DOHH2 (cell line): ENCODE data around the gene KHDC4.

ENCODE experiments used
- H3F3A ChIP-seq: fragments of 200-600 bp; sonication (generic), shearing (Covaris generic); 2 replicates; pipeline ENCODE4 v1.6.0; 2016; ENCODE audit warnings: antibody characterized with exemption, mild to moderate bottlenecking; ENCODE audit not compliant: control insufficient read depth, insufficient read depth
- H3K27ac ChIP-seq: fragments of 200-600 bp; sonication (generic); 2 replicates; pipeline ENCODE4 v1.5.1; 2014; ENCODE audit warnings: low read depth, mild to moderate bottlenecking, low read length, moderate library complexity
- H3K27me3 ChIP-seq: fragments of 200-600 bp; sonication (generic); 2 replicates; pipeline ENCODE4 v1.6.1; 2014; ENCODE audit warnings: mild to moderate bottlenecking, low read length, mixed read lengths; ENCODE audit not compliant: control insufficient read depth
- H3K36me3 ChIP-seq: fragments of 200-600 bp; sonication (generic); 2 replicates; pipeline ENCODE4 v1.6.1; 2014; ENCODE audit warnings: mild to moderate bottlenecking, low read length, moderate library complexity, mixed read lengths; ENCODE audit not compliant: control insufficient read depth
- H3K4me1 ChIP-seq: fragments of 200-600 bp; sonication (generic); 2 replicates; pipeline ENCODE4 v1.6.1; 2014; ENCODE audit warnings: mild to moderate bottlenecking, low read length, mixed read lengths; ENCODE audit not compliant: control insufficient read depth
- H3K4me2 ChIP-seq: fragments of 200-600 bp; sonication (generic); 2 replicates; pipeline ENCODE4 v1.6.0; 2014; ENCODE audit warnings: mild to moderate bottlenecking, low read length, moderate library complexity
- H3K4me3 ChIP-seq: fragments of 200-600 bp; sonication (generic); 2 replicates; pipeline ENCODE4 v1.5.1; 2014; ENCODE audit warnings: mild to moderate bottlenecking, low read length, mixed read lengths
- H3K79me2 ChIP-seq: fragments of 200-600 bp; sonication (generic); 2 replicates; pipeline ENCODE4 v1.6.1; 2014; ENCODE audit warnings: mild to moderate bottlenecking, low read length, mixed read lengths; ENCODE audit not compliant: control insufficient read depth
- H3K9me2 ChIP-seq: fragments of 200-600 bp; sonication (generic); replicated peaks from 2 replicates; pipeline ENCODE4 v1.6.1; 2014; ENCODE audit warnings: mild to moderate bottlenecking, low read length, mixed read lengths; ENCODE audit not compliant: control insufficient read depth
- H3K9me3 ChIP-seq: fragments of 200-600 bp; sonication (generic); 2 replicates; pipeline ENCODE4 v1.6.1; 2014; ENCODE audit warnings: antibody characterized with exemption, low read length, mixed read lengths; ENCODE audit not compliant: control insufficient read depth, insufficient read depth
- H4K20me1 ChIP-seq: fragments of 200-600 bp; sonication (generic); 2 replicates; pipeline ENCODE4 v1.6.0; 2014; ENCODE audit warnings: low read depth, mild to moderate bottlenecking, antibody characterized with exemption, low read length, moderate library complexity; ENCODE audit not compliant: control insufficient read depth, insufficient read depth
- CTCF ChIP-seq: fragments of 200-600 bp; sonication (generic); IDR thresholded peaks from one replicate; pipeline ENCODE4 v1.5.1; 2014; ENCODE audit warnings: antibody characterized with exemption, mild to moderate bottlenecking, low read depth, low read length; ENCODE audit not compliant: poor library complexity, severe bottlenecking
- EZH2phosphoT487 ChIP-seq: fragments of 200-600 bp; sonication (generic); IDR thresholded peaks from 2 replicates; pipeline ENCODE4 v1.6.1; 2017; ENCODE audit warnings: borderline replicate concordance, mild to moderate bottlenecking, antibody characterized with exemption, low read length, moderate library complexity, mixed read lengths

KHDC4 gene

GRCh38 chr1:155880950-155881349, 53.3 kb downstream of the KHDC4 start:
- TF ChIP-seq CTCF: no peak
- Histone ChIP-seq H3K9me3 (no peaks in the 10 kb centered on the region), H3K4me2 (peak overlapping the region; percentile 37; the same call in 1 of the 2 replicates), H3K79me2 (0 out of 2 replicates have a peak, but pooled peaks cover 6% of the 10 kb centered on the region), H3K4me3 (no peak overlapping the region), H3K4me1 (peaks cover 61% of the 10 kb centered on the region), H3K27ac (peak overlapping the region; percentile 91; the same call in 1 of the 2 replicates), H3K9me2 (no peaks in the 10 kb centered on the region), H4K20me1 (no peaks in the 10 kb centered on the region), H3K27me3 (no peaks in the 10 kb centered on the region), H3F3A (peaks cover 23% of the 10 kb centered on the region), H3K36me3 (peaks cover 35% of the 10 kb centered on the region)

DNA sequence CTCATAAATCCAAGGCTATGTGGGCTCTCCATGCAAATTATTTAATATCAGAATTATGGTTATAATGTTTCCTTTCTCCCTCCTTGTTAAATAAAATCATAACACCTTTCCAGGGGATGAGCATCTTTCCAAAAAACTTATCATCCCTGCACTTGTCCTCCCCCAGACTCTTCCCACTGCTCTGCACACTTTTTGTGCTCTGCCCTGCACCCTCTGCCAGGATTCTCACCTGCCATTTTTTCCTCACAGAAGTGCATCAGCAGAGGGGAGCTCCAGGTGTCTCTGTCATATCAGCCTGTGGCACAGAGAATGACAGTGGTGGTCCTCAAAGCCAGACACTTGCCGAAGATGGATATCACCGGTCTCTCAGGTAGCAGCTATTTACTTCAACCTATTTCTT, 54.0 kb downstream of the KHDC4 start:
- Histone ChIP-seq H3K27ac (no peak overlapping the region), H3K9me3 (no peaks in the 10 kb centered on the region), H3K79me2 (0 out of 2 replicates have a peak, but pooled peaks cover 6% of the 10 kb centered on the region), H3K4me2 (no peak overlapping the region), H3K36me3 (peaks cover 35% of the 10 kb centered on the region), H3K4me1 (peaks cover 59% of the 10 kb centered on the region), H4K20me1 (no peaks in the 10 kb centered on the region), H3K9me2 (no peaks in the 10 kb centered on the region), H3F3A (peaks cover 20% of the 10 kb centered on the region), H3K27me3 (no peaks in the 10 kb centered on the region), H3K4me3 (no peak overlapping the region)
- no peak for TF ChIP-seq CTCF
- no peak for TF ChIP-seq EZH2phosphoT487

DNA sequence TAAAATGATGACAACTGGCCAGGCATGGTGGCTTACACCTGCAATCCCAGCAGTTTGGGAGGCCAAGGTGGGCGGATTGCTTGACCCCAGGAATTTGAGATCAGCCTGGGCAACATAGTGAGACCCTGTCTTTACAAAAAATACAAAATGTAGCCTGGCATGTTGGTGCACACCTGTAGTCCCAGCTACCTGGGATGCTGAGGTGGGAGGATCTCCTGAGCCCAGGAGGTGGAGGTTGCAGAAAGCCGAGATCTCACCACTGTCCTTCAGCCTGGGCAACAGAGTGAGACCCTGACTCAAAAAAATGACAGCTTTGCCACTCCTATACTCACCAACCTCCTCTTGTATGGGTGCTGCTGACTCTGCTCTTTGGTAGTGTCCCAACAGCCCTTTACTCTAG, 56.3 kb downstream of the KHDC4 start:
- H4K20me1 ChIP-seq: no peaks in the 10 kb centered on the region

More for the DNA sequence above, 56.3 kb downstream of the KHDC4 start:
- Histone ChIP-seq H3K27me3 (no peaks in the 10 kb centered on the region), H3K36me3 (peaks cover 22% of the 10 kb centered on the region), H3K79me2 (no peaks in the 10 kb centered on the region), H3K4me1 (peaks cover 40% of the 10 kb centered on the region), H3K4me2 (no peak overlapping the region), H3K9me3 (no peaks in the 10 kb centered on the region), H3K4me3 (no peak overlapping the region), H3K9me2 (no peaks in the 10 kb centered on the region), H3F3A (peaks cover 10% of the 10 kb centered on the region), H3K27ac (no peak overlapping the region)
- TF ChIP-seq EZH2phosphoT487 (no peak), CTCF (no peak)
